DND-41 (cell line): ENCODE results near the gene CFAP61.

Experiments
- ATAC-seq: fragments of 200-7000 bp; cut with Tn5 transposase; 3 replicates; pipeline ENCODE4 v1.9.1; 2021; ENCODE audit warnings: low read depth; ENCODE audit not compliant: insufficient read depth
- DNase-seq: peaks from one replicate; pipeline ENCODE4 v3.0.0-alpha.2; 2020
- H2AFZ ChIP-seq: 2 replicates; pipeline ENCODE4 v1.6.0; 2012; ENCODE audit warnings: low read depth, low read length
- H3K27ac ChIP-seq: 2 replicates; pipeline ENCODE4 v1.5.1; 2012; ENCODE audit warnings: low read length, inconsistent platforms
- H3K27me3 ChIP-seq: fragments of 200-600 bp; sonication (generic); 2 replicates; pipeline ENCODE4 v1.6.0; 2012; ENCODE audit warnings: low read length, mild to moderate bottlenecking, inconsistent platforms; ENCODE audit not compliant: insufficient read depth, poor library complexity
- H3K36me3 ChIP-seq: 2 replicates; pipeline ENCODE4 v1.5.1; 2012; ENCODE audit warnings: low read length, inconsistent platforms; ENCODE audit not compliant: insufficient read depth
- H3K4me1 ChIP-seq: 2 replicates; pipeline ENCODE4 v1.5.1; 2012; ENCODE audit warnings: mild to moderate bottlenecking, low read length; ENCODE audit not compliant: insufficient read depth
- H3K4me2 ChIP-seq: 2 replicates; pipeline ENCODE4 v1.6.0; 2012; ENCODE audit warnings: mild to moderate bottlenecking, moderate library complexity, low read length, inconsistent platforms; ENCODE audit not compliant: insufficient read depth
- H3K4me3 ChIP-seq, 2 experiments: fragments of 200-600 bp in 1 of 2; shearing (Covaris generic) in 1 of 2; 2 replicates each; pipeline ENCODE4 v1.5.1; 2012 to 2016; ENCODE audit warnings: inconsistent platforms in 2 of 2, low read length in 2 of 2, mild to moderate bottlenecking in 2 of 2, low read depth in 1 of 2, moderate library complexity in 1 of 2
- H3K79me2 ChIP-seq: 2 replicates; pipeline ENCODE4 v1.6.0; 2012; ENCODE audit warnings: low read length, inconsistent platforms; ENCODE audit not compliant: insufficient read depth
- H3K9ac ChIP-seq: 2 replicates; pipeline ENCODE4 v1.6.0; 2012; ENCODE audit warnings: low read depth, mild to moderate bottlenecking, inconsistent platforms, low read length, moderate library complexity
- H3K9me3 ChIP-seq: 2 replicates; pipeline ENCODE4 v1.5.1; 2012; ENCODE audit warnings: low read length, moderate library complexity, mild to moderate bottlenecking, inconsistent platforms; ENCODE audit not compliant: insufficient read depth, severe bottlenecking
- H4K20me1 ChIP-seq: 2 replicates; pipeline ENCODE4 v1.6.0; 2012; ENCODE audit warnings: low read length; ENCODE audit not compliant: insufficient read depth
- CTCF ChIP-seq: IDR thresholded peaks from 2 replicates; pipeline ENCODE4 v1.5.1; 2012; ENCODE audit warnings: borderline replicate concordance, low read length, moderate library complexity, mild to moderate bottlenecking; ENCODE audit not compliant: poor library complexity, severe bottlenecking; ENCODE audit errors: extremely low read depth
- EZH2 ChIP-seq: IDR thresholded peaks from 3 replicates; pipeline ENCODE4 v1.6.1; 2012; ENCODE audit warnings: borderline replicate concordance, low read depth, mild to moderate bottlenecking, moderate library complexity, low read length, inconsistent platforms; ENCODE audit not compliant: severe bottlenecking

Gene CFAP61

GRCh38 chr20:20205862-20206236, 153.5 kb downstream of the CFAP61 start:
- Histone ChIP-seq H2AFZ (no peak overlapping the region), H3K9ac (no peak overlapping the region), H3K4me2 (no peak overlapping the region), H3K79me2 (no peaks in the 10 kb centered on the region), H3K36me3 (no peaks in the 10 kb centered on the region), H3K27me3 (peaks cover 25% of the 10 kb centered on the region), H3K27ac (no peak overlapping the region), H3K4me1 (no peaks in the 10 kb centered on the region), H3K9me3 (no peaks in the 10 kb centered on the region), H4K20me1 (no peaks in the 10 kb centered on the region), H3K4me3 (no peak overlapping the region)
- ATAC-seq, result no peak
- no peak for DNase-seq
- TF ChIP-seq EZH2 (no peak), CTCF (no peak)

- Histone ChIP-seq H3K36me3 (no peaks in the 10 kb centered on the region), H3K9ac (no peak overlapping the region), H3K4me1 (no peaks in the 10 kb centered on the region), H3K27ac (no peak overlapping the region), H3K79me2 (no peaks in the 10 kb centered on the region), H3K4me2 (no peak overlapping the region), H3K27me3 (peaks cover 25% of the 10 kb centered on the region), H3K9me3 (no peaks in the 10 kb centered on the region), H4K20me1 (no peaks in the 10 kb centered on the region), H3K4me3 (no peak overlapping the region), H2AFZ (no peak overlapping the region)
- DNase-seq (no peak), ATAC-seq (no peak)
- TF ChIP-seq CTCF (no peak), EZH2 (no peak)
Measured at GRCh38 chr20:20206788-20207187, 154.5 kb downstream of the CFAP61 start.

- DNase-seq, result no peak
- no peak overlapping the region for H3K27ac ChIP-seq
- no peak for ATAC-seq
- H3K79me2 ChIP-seq, result no peaks in the 10 kb centered on the region
- no peak overlapping the region for H2AFZ ChIP-seq
- H3K9ac ChIP-seq, result no peak overlapping the region
- H4K20me1 ChIP-seq, result no peaks in the 10 kb centered on the region
- TF ChIP-seq CTCF (no peak), EZH2 (no peak)
- H3K4me1 ChIP-seq, result no peaks in the 10 kb centered on the region
- no peak overlapping the region for H3K4me3 ChIP-seq
- no peak overlapping the region for H3K4me2 ChIP-seq
- H3K36me3 ChIP-seq, result no peaks in the 10 kb centered on the region
- peaks cover 25% of the 10 kb centered on the region for H3K27me3 ChIP-seq
- no peaks in the 10 kb centered on the region for H3K9me3 ChIP-seq
Measured at GRCh38 chr20:20207291-20207690, 155.0 kb downstream of the CFAP61 start.

GRCh38 chr20:20207872-20208271, 155.5 kb downstream of the CFAP61 start:
- Histone ChIP-seq H4K20me1 (no peaks in the 10 kb centered on the region), H3K4me1 (no peaks in the 10 kb centered on the region), H3K27me3 (peaks cover 25% of the 10 kb centered on the region), H3K4me3 (no peak overlapping the region), H3K36me3 (no peaks in the 10 kb centered on the region), H3K4me2 (no peak overlapping the region), H2AFZ (no peak overlapping the region), H3K79me2 (no peaks in the 10 kb centered on the region), H3K9me3 (no peaks in the 10 kb centered on the region), H3K9ac (no peak overlapping the region), H3K27ac (no peak overlapping the region)
- no peak for ATAC-seq
- no peak for DNase-seq
- TF ChIP-seq CTCF, result no peak
